Kidney (tissue), 14 donors: ENCODE results near the gene SMG6. TPM values are rescaled to one million over a fixed set of nuclear protein-coding genes. Genes with fewer than 3 reads are reported as not detected.

ENCODE experiments used
- DNase-seq, 5 donors: peaks; one replicate each; pipeline ENCODE4 v3.0.0-alpha.2; 2013 to 2020
- FAIRE-seq: peaks from 2 replicates; lab custom pipeline; 2012; peaks lifted over from hg19 to GRCh38; lab: Jason Lieb, UNC
- H3K27ac ChIP-seq, 2 donors: one replicate each; pipeline ENCODE4 v1.7.0; 2013; ENCODE audit warnings: low read depth in 2 of 2, low read length in 2 of 2, inconsistent platforms in 1 of 2
- H3K27me3 ChIP-seq: one replicate; pipeline ENCODE4 v1.7.1; 2013; ENCODE audit warnings: low read length, inconsistent platforms; ENCODE audit not compliant: control insufficient read depth, insufficient read depth
- H3K36me3 ChIP-seq, 3 donors: one replicate each; pipeline versions ENCODE4 v1.7.0 to v1.7.1; 2013; ENCODE audit warnings: low read length in 3 of 3, control low read depth in 1 of 3, inconsistent platforms in 1 of 3; ENCODE audit not compliant: insufficient read depth in 3 of 3, control insufficient read depth in 2 of 3
- H3K4me1 ChIP-seq, 3 donors: one replicate each; pipeline versions ENCODE4 v1.7.0 to v1.7.1; 2013; ENCODE audit warnings: low read length in 3 of 3, inconsistent platforms in 1 of 3, low read depth in 1 of 3; ENCODE audit not compliant: control insufficient read depth in 2 of 3, insufficient read depth in 2 of 3
- H3K4me3 ChIP-seq, 3 donors: one replicate each; pipeline versions ENCODE4 v1.7.0 to v1.8.1; 2013; ENCODE audit warnings: low read length in 3 of 3, control low read depth in 1 of 3, inconsistent platforms in 1 of 3
- H3K9ac ChIP-seq, 3 donors: one replicate each; pipeline versions ENCODE4 v1.7.0 to v1.7.1; 2013; ENCODE audit warnings: low read length in 3 of 3, control low read depth in 1 of 3, inconsistent platforms in 1 of 3
- H3K9me3 ChIP-seq, 3 donors: one replicate each; pipeline versions ENCODE4 v1.7.0 to v1.7.1; 2013; ENCODE audit warnings: low read length in 3 of 3, control low read depth in 1 of 3, inconsistent platforms in 1 of 3; ENCODE audit not compliant: control insufficient read depth in 2 of 3, insufficient read depth in 1 of 3
- intact Hi-C: fragments of 100-400 bp; cut with DNase I; formaldehyde crosslinking; loops from one replicate; pipeline ENCODE4 v1.11.1; 2022
- polyA plus RNA-seq: library from polyadenylated mRNA; stranded (reverse); fragments of 350-450 nt; fragmentation: Illumina TruSeq; extraction: RNeasy Lipid Tissue Mini Kit (QIAGEN cat#74804); gene quantifications from one replicate; pipeline ENCODE4 v1.2.3, GENCODE V29; 2014; ENCODE audit warnings: low read depth, low replicate concordance; ENCODE audit not compliant: insufficient read depth
- total RNA-seq: library from RNA; stranded (reverse); fragmentation: NEBNext Ultra II Directional; extraction: Animal tissue kit (Norgen Biotek cat#: 25700); gene quantifications from one replicate; pipeline ENCODE4 v1.2.1, GENCODE V29; 2021
- TF ChIP-seq, protein P1 (sequence below): IDR thresholded peaks from 3 replicates; pipeline ENCODE4 v1.5.1; 2012; ENCODE audit warnings: mild to moderate bottlenecking, moderate library complexity, borderline replicate concordance; ENCODE audit not compliant: insufficient read depth; ENCODE audit errors: extremely low read depth
- donor health status: control.
- donor health status: control.
- donor health status: control.
- donor health status: control.
- donor health status: control.
- donor health status: DM: yes; HTN: yes; CAD: no.
- donor health status: Normal renal cell carcinoma (clear cell type).

The SMG6 gene
- total and polyA plus RNA-seq, 2 donors from 2014 or later = 20.6 to 37.3 TPM

- intact Hi-C loops = no loop called here
- H3K27ac ChIP-seq = peak overlapping the region; percentile 83 to 90
- no peaks in the 10 kb centered on the region for H3K9me3 ChIP-seq
- peaks cover 0 to 16% (median 7%) of the 10 kb centered on the region in 3 donors for H3K4me1 ChIP-seq
- TF ChIP-seq, protein P1, sequence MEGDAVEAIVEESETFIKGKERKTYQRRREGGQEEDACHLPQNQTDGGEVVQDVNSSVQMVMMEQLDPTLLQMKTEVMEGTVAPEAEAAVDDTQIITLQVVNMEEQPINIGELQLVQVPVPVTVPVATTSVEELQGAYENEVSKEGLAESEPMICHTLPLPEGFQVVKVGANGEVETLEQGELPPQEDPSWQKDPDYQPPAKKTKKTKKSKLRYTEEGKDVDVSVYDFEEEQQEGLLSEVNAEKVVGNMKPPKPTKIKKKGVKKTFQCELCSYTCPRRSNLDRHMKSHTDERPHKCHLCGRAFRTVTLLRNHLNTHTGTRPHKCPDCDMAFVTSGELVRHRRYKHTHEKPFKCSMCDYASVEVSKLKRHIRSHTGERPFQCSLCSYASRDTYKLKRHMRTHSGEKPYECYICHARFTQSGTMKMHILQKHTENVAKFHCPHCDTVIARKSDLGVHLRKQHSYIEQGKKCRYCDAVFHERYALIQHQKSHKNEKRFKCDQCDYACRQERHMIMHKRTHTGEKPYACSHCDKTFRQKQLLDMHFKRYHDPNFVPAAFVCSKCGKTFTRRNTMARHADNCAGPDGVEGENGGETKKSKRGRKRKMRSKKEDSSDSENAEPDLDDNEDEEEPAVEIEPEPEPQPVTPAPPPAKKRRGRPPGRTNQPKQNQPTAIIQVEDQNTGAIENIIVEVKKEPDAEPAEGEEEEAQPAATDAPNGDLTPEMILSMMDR = no peak
- DNase-seq (peak in 3 of 5 donors; percentile 15 to 37 (median 21)), FAIRE-seq (no peak)
- H3K9ac ChIP-seq = peak overlapping the region in 1 of 3 donors; percentile 23
- no peaks in the 10 kb centered on the region for H3K27me3 ChIP-seq
- no peak overlapping the region for H3K4me3 ChIP-seq
- peaks cover 0 to 6% (median 0%) of the 10 kb centered on the region in 3 donors for H3K36me3 ChIP-seq
Observed at GRCh38 chr17:2070241-2071023, 233.2 kb downstream of the SMG6 start.

- TF ChIP-seq, protein P1 = no peak
- no peak overlapping the region for H3K27ac ChIP-seq
- intact Hi-C loops = no loop called here
- no peaks in the 10 kb centered on the region for H3K27me3 ChIP-seq
- peak in 4 of 5 donors; percentile 8 to 79 (median 31) for DNase-seq
- H3K4me3 ChIP-seq = no peak overlapping the region
- H3K4me1 ChIP-seq = peaks cover 0 to 18% (median 7%) of the 10 kb centered on the region in 3 donors
- no peak overlapping the region for H3K9ac ChIP-seq
- H3K36me3 ChIP-seq = peaks cover 0 to 6% (median 0%) of the 10 kb centered on the region in 3 donors
- H3K9me3 ChIP-seq = no peaks in the 10 kb centered on the region
- no peak for FAIRE-seq
Observed at GRCh38 chr17:2068519-2069051, 235.0 kb downstream of the SMG6 start.

DNA sequence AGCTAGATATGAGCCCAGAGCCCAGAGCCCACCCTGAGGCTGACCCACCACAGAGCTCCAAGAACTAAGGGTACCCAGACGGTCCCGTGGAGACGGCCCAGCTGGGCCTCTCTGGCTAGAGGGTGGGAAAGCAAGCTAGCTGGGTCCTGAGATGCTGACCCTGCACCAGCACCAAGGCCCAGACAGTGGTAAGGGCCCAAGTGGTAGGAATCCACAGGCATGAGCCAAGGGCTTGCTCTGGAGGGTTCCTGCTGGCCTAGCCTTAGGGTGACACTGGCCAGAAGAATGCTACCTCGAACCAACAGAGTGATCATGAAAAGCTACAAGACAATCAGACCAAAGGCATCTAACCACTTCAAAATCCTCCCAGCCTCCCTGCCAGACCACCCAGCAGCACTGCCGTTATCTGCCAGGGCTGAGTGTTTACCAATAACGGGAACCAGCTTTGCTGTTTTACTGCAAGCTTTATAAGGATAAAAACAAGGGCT is 235.5 kb downstream of the SMG6 start:
- Histone ChIP-seq H3K9me3 (no peaks in the 10 kb centered on the region), H3K9ac (no peak overlapping the region), H3K4me3 (no peak overlapping the region), H3K27me3 (no peaks in the 10 kb centered on the region), H3K36me3 (peaks cover 0 to 6% (median 0%) of the 10 kb centered on the region in 3 donors), H3K4me1 (peaks cover 0 to 18% (median 7%) of the 10 kb centered on the region in 3 donors), H3K27ac (peak overlapping the region; percentile 60 to 71)
- TF ChIP-seq, protein P1 = no peak
- intact Hi-C loops = no loop called here
- FAIRE-seq = no peak
- peak in 2 of 5 donors; percentile 25 to 44 for DNase-seq
